HL-60 (cell line): ENCODE data around the gene ATP8A2.

Source experiments
- DNase-seq, 2 experiments: peaks; one replicate each; pipeline ENCODE4 v3.0.0-alpha.2; 2010 to 2020; ENCODE audit warnings: low read depth in 1 of 2, low spot score in 1 of 2
- H3K27ac ChIP-seq: fragments of 250-450 bp; sonication (Bioruptor Pico); replicated peaks from 2 replicates; pipeline ENCODE4 v1.5.1; 2020; ENCODE audit warnings: mild to moderate bottlenecking, moderate library complexity
- H3K27me3 ChIP-seq: fragments of 250-450 bp; sonication (Bioruptor Pico); 2 replicates; pipeline ENCODE4 v1.5.1; 2021; ENCODE audit warnings: mild to moderate bottlenecking, moderate library complexity; ENCODE audit not compliant: insufficient read depth, poor library complexity, severe bottlenecking
- H3K4me3 ChIP-seq: replicated peaks from 2 replicates; pipeline ENCODE4 v1.5.1; 2011; ENCODE audit warnings: mild to moderate bottlenecking, control low read depth, low read length; ENCODE audit not compliant: insufficient read depth
- GABPA ChIP-seq: IDR thresholded peaks from 2 replicates; pipeline ENCODE4 v1.6.1; 2012; ENCODE audit warnings: low read depth
- POLR2AphosphoS5 ChIP-seq: IDR thresholded peaks from 2 replicates; pipeline ENCODE4 v1.6.1; 2012; ENCODE audit warnings: low read depth
- SPI1 ChIP-seq: IDR thresholded peaks from 2 replicates; pipeline ENCODE4 v1.6.1; 2012; ENCODE audit warnings: low read depth, mild to moderate bottlenecking, borderline replicate concordance
- TF ChIP-seq, protein P1 (sequence below): IDR thresholded peaks from 2 replicates; pipeline ENCODE4 v1.6.1; 2012; ENCODE audit warnings: low read depth; ENCODE audit not compliant: insufficient replicate concordance
- TF ChIP-seq, protein P2 (sequence below): IDR thresholded peaks from one replicate; pipeline ENCODE4 v1.5.1; 2011; ENCODE audit warnings: low read length, control low read depth, inconsistent platforms; ENCODE audit not compliant: insufficient read depth

The ATP8A2 gene

DNA sequence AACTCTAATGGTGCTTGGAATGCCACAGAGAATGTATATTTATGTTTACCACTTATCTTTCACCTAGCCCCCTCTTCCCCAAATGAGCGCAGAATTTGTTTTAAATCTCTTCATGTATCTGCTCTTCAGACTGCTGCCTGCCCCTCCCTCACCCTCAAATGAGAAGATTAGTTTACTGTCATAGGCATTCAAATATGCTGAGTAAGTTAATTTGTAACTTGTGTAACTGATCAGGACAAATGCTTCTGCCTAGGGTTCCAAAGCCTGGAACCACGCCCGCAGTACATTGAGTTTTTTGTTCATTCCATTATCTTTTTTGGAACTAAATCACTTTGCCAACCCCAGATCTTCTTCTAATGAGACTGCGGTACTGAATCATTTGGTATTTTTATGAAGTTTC, 74.5 kb downstream of the ATP8A2 start:
- TF ChIP-seq GABPA (no peak), POLR2AphosphoS5 (no peak), SPI1 (no peak)
- TF ChIP-seq, protein P1, sequence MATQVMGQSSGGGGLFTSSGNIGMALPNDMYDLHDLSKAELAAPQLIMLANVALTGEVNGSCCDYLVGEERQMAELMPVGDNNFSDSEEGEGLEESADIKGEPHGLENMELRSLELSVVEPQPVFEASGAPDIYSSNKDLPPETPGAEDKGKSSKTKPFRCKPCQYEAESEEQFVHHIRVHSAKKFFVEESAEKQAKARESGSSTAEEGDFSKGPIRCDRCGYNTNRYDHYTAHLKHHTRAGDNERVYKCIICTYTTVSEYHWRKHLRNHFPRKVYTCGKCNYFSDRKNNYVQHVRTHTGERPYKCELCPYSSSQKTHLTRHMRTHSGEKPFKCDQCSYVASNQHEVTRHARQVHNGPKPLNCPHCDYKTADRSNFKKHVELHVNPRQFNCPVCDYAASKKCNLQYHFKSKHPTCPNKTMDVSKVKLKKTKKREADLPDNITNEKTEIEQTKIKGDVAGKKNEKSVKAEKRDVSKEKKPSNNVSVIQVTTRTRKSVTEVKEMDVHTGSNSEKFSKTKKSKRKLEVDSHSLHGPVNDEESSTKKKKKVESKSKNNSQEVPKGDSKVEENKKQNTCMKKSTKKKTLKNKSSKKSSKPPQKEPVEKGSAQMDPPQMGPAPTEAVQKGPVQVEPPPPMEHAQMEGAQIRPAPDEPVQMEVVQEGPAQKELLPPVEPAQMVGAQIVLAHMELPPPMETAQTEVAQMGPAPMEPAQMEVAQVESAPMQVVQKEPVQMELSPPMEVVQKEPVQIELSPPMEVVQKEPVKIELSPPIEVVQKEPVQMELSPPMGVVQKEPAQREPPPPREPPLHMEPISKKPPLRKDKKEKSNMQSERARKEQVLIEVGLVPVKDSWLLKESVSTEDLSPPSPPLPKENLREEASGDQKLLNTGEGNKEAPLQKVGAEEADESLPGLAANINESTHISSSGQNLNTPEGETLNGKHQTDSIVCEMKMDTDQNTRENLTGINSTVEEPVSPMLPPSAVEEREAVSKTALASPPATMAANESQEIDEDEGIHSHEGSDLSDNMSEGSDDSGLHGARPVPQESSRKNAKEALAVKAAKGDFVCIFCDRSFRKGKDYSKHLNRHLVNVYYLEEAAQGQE = no peak
- TF ChIP-seq, protein P2, sequence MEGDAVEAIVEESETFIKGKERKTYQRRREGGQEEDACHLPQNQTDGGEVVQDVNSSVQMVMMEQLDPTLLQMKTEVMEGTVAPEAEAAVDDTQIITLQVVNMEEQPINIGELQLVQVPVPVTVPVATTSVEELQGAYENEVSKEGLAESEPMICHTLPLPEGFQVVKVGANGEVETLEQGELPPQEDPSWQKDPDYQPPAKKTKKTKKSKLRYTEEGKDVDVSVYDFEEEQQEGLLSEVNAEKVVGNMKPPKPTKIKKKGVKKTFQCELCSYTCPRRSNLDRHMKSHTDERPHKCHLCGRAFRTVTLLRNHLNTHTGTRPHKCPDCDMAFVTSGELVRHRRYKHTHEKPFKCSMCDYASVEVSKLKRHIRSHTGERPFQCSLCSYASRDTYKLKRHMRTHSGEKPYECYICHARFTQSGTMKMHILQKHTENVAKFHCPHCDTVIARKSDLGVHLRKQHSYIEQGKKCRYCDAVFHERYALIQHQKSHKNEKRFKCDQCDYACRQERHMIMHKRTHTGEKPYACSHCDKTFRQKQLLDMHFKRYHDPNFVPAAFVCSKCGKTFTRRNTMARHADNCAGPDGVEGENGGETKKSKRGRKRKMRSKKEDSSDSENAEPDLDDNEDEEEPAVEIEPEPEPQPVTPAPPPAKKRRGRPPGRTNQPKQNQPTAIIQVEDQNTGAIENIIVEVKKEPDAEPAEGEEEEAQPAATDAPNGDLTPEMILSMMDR = no peak
- peaks cover 8% of the 10 kb centered on the region for H3K27me3 ChIP-seq
- DNase-seq = no peak
- H3K4me3 ChIP-seq = no peak overlapping the region
- H3K27ac ChIP-seq = no peak overlapping the region

GRCh38 chr13:25447396-25447795, 75.6 kb downstream of the ATP8A2 start:
- Histone ChIP-seq H3K27ac (no peak overlapping the region), H3K27me3 (peaks cover 8% of the 10 kb centered on the region), H3K4me3 (no peak overlapping the region)
- TF ChIP-seq GABPA = no peak
- no peak for TF ChIP-seq SPI1
- TF ChIP-seq, protein P1 = no peak
- TF ChIP-seq, protein P2 = no peak
- TF ChIP-seq POLR2AphosphoS5 = no peak
- no peak for DNase-seq

- Histone ChIP-seq H3K27me3 (peaks cover 3% of the 10 kb centered on the region), H3K4me3 (no peak overlapping the region), H3K27ac (no peak overlapping the region)
- no peak for DNase-seq
- no peak for TF ChIP-seq SPI1
- TF ChIP-seq POLR2AphosphoS5 = no peak
- no peak for TF ChIP-seq GABPA
- TF ChIP-seq, protein P2 = no peak
- TF ChIP-seq, protein P1 = no peak
These were observed 82.1 kb downstream of the ATP8A2 start for GRCh38 chr13:25453850-25454365.
